ENCODE results near the gene STAU1.

DNA sequence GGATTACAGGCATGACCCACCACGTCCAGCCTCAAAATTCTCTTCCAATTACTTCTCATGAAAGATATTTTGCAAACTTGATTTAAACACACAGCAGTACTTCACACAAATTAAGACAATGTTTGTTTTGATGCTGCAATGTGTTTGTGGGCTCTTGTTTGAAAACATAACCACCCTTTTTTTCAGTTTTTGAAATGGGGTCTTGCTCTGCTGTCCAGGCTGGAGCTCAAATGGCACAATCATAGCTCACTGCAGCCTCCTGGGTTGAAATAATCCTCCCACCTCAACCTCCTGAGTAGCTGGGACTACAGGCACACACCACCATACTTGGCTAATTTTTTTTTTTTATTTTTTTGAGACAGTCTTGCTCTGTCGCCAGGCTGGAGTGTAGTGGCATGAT, 31.0 kb downstream of the STAU1 start:
- TF ChIP-seq, protein P1, sequence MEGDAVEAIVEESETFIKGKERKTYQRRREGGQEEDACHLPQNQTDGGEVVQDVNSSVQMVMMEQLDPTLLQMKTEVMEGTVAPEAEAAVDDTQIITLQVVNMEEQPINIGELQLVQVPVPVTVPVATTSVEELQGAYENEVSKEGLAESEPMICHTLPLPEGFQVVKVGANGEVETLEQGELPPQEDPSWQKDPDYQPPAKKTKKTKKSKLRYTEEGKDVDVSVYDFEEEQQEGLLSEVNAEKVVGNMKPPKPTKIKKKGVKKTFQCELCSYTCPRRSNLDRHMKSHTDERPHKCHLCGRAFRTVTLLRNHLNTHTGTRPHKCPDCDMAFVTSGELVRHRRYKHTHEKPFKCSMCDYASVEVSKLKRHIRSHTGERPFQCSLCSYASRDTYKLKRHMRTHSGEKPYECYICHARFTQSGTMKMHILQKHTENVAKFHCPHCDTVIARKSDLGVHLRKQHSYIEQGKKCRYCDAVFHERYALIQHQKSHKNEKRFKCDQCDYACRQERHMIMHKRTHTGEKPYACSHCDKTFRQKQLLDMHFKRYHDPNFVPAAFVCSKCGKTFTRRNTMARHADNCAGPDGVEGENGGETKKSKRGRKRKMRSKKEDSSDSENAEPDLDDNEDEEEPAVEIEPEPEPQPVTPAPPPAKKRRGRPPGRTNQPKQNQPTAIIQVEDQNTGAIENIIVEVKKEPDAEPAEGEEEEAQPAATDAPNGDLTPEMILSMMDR (IDR thresholded peaks at IDR 0.05), result no peak
- no peak for TF ChIP-seq POLR2A (IDR thresholded peaks at IDR 0.05)
- no peak for TF ChIP-seq POLR2AphosphoS5 (IDR thresholded peaks at IDR 0.05)

All from prostate gland (tissue), 2 donors.